Measurements from ENCODE around the gene BDKRB2.

BDKRB2 gene

GRCh38 chr14:96261053-96261452, 56.4 kb downstream of the BDKRB2 start:
- TF ChIP-seq, protein P1, sequence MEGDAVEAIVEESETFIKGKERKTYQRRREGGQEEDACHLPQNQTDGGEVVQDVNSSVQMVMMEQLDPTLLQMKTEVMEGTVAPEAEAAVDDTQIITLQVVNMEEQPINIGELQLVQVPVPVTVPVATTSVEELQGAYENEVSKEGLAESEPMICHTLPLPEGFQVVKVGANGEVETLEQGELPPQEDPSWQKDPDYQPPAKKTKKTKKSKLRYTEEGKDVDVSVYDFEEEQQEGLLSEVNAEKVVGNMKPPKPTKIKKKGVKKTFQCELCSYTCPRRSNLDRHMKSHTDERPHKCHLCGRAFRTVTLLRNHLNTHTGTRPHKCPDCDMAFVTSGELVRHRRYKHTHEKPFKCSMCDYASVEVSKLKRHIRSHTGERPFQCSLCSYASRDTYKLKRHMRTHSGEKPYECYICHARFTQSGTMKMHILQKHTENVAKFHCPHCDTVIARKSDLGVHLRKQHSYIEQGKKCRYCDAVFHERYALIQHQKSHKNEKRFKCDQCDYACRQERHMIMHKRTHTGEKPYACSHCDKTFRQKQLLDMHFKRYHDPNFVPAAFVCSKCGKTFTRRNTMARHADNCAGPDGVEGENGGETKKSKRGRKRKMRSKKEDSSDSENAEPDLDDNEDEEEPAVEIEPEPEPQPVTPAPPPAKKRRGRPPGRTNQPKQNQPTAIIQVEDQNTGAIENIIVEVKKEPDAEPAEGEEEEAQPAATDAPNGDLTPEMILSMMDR (IDR thresholded peaks at IDR 0.05; ENCODE audit: low read depth, low read length) = no peak
- DNase-seq (ENCODE audit: extremely low read depth, low read depth) = no peak

- no peak for DNase-seq (ENCODE audit: extremely low read depth, low read depth)
- TF ChIP-seq, protein P1 (IDR thresholded peaks at IDR 0.05; ENCODE audit: low read depth, low read length) = no peak; the same call in 1 of the 2 replicates
These were observed 57.4 kb downstream of the BDKRB2 start for GRCh38 chr14:96261772-96262655.

GRCh38 chr14:96263347-96264199, 58.9 kb downstream of the BDKRB2 start:
- DNase-seq (ENCODE audit: extremely low read depth, low read depth) = no peak
- TF ChIP-seq, protein P1 (IDR thresholded peaks at IDR 0.05; ENCODE audit: low read depth, low read length) = no peak

DNA sequence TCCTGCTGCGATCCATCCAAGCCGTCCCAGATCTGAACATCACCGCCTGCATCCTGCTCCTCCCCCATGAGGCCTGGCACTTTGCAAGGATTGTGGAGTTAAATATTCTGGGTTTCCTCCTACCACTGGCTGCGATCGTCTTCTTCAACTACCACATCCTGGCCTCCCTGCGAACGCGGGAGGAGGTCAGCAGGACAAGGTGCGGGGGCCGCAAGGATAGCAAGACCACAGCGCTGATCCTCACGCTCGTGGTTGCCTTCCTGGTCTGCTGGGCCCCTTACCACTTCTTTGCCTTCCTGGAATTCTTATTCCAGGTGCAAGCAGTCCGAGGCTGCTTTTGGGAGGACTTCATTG, 59.5 kb downstream of the BDKRB2 start:
- no peak for DNase-seq (ENCODE audit: extremely low read depth, low read depth)
- TF ChIP-seq, protein P1 (IDR thresholded peaks at IDR 0.05; ENCODE audit: low read depth, low read length) = no peak

DNA sequence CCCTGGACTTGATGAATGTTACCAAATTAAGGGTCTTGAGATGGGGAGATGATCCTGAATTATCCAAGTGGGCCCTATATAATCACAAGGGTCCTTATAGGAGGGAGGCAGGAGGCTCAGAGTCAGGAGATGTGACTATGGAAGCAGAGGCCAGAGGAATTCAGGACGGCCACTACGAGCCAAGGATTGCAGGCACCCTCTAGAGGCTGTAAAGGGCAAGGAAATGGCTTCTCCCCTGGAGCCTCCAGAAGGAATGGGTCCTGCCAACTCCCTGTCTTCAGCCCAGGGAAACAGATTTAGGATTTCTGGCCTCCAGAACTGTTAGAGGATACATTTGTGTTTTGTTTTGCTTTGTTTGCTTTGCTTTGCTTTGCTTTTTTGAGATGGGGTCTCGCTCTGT, 60.2 kb downstream of the BDKRB2 start:
- TF ChIP-seq, protein P1 (IDR thresholded peaks at IDR 0.05; ENCODE audit: low read depth, low read length) = peak; percentile 50
- DNase-seq (ENCODE audit: extremely low read depth, low read depth) = no peak

DNA sequence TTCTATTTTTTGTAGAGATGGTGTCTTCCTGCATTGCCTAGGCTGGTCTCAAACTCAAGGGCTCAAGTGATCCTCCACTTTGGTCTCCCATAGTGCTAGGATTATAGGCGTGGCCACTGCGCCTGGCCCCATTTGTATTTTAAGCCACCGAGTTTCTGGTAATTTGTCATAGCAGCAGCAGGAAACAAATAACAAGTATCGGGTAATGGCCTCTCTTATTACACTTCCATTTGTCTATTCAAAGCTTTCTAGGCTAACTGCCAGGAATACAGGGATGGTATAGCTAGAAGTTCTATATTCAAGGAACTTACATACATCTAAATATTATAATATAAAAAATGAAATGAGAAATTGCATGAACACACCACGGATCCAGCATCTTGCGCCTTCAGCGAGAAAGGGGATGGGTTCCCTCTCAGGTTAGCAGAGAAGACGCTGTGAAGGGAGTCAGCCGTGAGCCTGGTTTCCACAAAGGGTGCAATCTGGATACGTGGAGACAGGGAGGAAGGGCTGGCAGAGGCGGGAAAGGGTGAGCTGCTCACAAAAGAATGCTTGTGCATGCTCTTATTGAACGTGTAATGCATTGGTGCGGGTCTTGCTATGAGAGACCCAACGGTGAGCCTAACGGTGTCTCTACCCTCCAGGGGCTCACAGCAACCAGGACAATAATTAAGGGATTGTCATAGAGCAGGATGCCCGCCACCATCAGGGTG, 60.9 kb downstream of the BDKRB2 start:
- DNase-seq (ENCODE audit: extremely low read depth, low read depth) = no peak
- TF ChIP-seq, protein P1 (IDR thresholded peaks at IDR 0.05; ENCODE audit: low read depth, low read length) = no peak

Measured in AG09319 (cell line).